ENCODE measurements around the gene NCS1. TPM values are rescaled to one million over a fixed set of nuclear protein-coding genes. Genes with fewer than 3 reads are reported as not detected.

NCS1 gene
- total RNA-seq, 1 experiment from 2014 or later, result 68.7 TPM

DNA sequence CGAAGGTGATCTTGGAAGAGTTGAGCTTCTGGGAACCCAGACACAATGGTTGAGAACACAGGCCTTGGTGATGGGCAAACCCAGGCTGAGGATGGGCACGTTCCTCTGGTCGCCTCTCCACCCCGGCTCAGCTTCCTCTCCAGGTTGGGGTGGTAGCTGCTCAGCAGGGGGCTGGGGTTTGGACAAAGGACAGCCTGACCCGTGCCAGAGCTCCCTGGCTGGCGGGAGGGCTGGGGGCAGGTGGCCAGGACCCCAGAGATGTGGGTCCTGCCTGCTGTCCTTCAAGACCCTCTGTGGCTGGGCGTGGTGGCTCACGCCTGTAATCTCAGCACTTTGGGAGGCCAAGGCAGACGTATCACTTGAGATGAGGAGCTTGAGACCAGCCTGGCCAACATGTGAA lies 25.2 kb downstream of the NCS1 start (continued):
- TF ChIP-seq, protein P1, sequence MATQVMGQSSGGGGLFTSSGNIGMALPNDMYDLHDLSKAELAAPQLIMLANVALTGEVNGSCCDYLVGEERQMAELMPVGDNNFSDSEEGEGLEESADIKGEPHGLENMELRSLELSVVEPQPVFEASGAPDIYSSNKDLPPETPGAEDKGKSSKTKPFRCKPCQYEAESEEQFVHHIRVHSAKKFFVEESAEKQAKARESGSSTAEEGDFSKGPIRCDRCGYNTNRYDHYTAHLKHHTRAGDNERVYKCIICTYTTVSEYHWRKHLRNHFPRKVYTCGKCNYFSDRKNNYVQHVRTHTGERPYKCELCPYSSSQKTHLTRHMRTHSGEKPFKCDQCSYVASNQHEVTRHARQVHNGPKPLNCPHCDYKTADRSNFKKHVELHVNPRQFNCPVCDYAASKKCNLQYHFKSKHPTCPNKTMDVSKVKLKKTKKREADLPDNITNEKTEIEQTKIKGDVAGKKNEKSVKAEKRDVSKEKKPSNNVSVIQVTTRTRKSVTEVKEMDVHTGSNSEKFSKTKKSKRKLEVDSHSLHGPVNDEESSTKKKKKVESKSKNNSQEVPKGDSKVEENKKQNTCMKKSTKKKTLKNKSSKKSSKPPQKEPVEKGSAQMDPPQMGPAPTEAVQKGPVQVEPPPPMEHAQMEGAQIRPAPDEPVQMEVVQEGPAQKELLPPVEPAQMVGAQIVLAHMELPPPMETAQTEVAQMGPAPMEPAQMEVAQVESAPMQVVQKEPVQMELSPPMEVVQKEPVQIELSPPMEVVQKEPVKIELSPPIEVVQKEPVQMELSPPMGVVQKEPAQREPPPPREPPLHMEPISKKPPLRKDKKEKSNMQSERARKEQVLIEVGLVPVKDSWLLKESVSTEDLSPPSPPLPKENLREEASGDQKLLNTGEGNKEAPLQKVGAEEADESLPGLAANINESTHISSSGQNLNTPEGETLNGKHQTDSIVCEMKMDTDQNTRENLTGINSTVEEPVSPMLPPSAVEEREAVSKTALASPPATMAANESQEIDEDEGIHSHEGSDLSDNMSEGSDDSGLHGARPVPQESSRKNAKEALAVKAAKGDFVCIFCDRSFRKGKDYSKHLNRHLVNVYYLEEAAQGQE (IDR thresholded peaks at IDR 0.05; ENCODE audit: low read depth), result no peak
- TF ChIP-seq EGR1 (IDR thresholded peaks at IDR 0.05; ENCODE audit: low read depth), result no peak
- TF ChIP-seq TCF7L2 (IDR thresholded peaks at IDR 0.05; ENCODE audit: borderline replicate concordance, extremely low read depth, insufficient read depth, insufficient read length), result no peak
- TF ChIP-seq RAD21 (IDR thresholded peaks at IDR 0.05; ENCODE audit: low read depth), result no peak

DNA sequence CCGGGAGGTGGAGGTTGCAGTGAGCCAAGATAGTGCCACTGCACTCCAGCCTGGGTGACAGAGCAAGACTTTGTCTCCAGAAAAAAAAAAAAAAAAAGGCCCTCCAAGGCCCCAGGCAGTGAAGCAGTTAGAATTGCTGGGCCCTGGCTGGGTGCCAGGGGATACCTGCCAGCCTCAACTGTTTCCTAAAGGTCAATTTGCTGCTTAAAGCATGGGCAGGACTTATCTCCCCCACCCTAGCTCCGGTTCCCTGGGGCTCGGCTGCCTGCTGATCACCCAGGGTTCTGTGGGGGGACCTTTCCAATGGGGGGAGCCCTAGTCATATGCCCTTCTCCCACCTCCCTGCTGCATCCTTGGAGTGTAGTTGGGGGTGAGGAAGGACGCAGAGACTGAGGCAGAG lies 25.7 kb downstream of the NCS1 start:
- H3K9ac ChIP-seq (ENCODE audit: low read length), result no peak overlapping the region
- BruUV-seq (replicated peaks), result no TSS peak
- ChIA-PET CTCF (no interaction called here), POLR2A (no interaction called here), RAD21 (ENCODE audit: low non-redundant PET in 1 of 2, low total read pairs in 2 of 2, uncharacterized antibody in 2 of 2, unreplicated experiment in 2 of 2) (no interaction called here)
- no peak overlapping the region for H3K4me2 ChIP-seq (ENCODE audit: low read length)
- no peaks in the 10 kb centered on the region for H3K9me2 ChIP-seq (ENCODE audit: insufficient read depth)
- H2AFZ ChIP-seq (ENCODE audit: low read depth, low read length, poor library complexity, severe bottlenecking), result no peak overlapping the region
- no peak overlapping the region for H3K27ac ChIP-seq (ENCODE audit: low read depth, low read length)
- ATAC-seq, result no peak
- peaks cover 74% of the 10 kb centered on the region for H3K79me2 ChIP-seq (ENCODE audit: insufficient read depth, low read length)
- no peaks in the 10 kb centered on the region; the same call in 1 of the 2 replicates for H4K20me1 ChIP-seq (ENCODE audit: insufficient read depth)
- intact Hi-C loops (cut with micrococcal nuclease), result no loop called here
- no peaks in the 10 kb centered on the region for H3K36me3 ChIP-seq (ENCODE audit: control insufficient read depth in 1 of 2, insufficient read depth in 2 of 2, low read length in 2 of 2)
- TF ChIP-seq SIN3A (IDR thresholded peaks at IDR 0.05; ENCODE audit: low read depth), result no peak
- TF ChIP-seq EZH2 (IDR thresholded peaks at IDR 0.05), result no peak
- no peak for TF ChIP-seq ELF1 (IDR thresholded peaks at IDR 0.05; ENCODE audit: borderline replicate concordance, low read depth)
- TF ChIP-seq CBX3 (IDR thresholded peaks at IDR 0.05; ENCODE audit: low read depth), result no peak
- TF ChIP-seq, protein P2, sequence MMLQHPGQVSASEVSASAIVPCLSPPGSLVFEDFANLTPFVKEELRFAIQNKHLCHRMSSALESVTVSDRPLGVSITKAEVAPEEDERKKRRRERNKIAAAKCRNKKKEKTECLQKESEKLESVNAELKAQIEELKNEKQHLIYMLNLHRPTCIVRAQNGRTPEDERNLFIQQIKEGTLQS (IDR thresholded peaks at IDR 0.05), result no peak
- no peak for TF ChIP-seq SP1 (IDR thresholded peaks at IDR 0.05; ENCODE audit: low read depth)
- TF ChIP-seq CEBPB (IDR thresholded peaks at IDR 0.05; ENCODE audit: low read depth), result no peak
- TF ChIP-seq, protein P3, sequence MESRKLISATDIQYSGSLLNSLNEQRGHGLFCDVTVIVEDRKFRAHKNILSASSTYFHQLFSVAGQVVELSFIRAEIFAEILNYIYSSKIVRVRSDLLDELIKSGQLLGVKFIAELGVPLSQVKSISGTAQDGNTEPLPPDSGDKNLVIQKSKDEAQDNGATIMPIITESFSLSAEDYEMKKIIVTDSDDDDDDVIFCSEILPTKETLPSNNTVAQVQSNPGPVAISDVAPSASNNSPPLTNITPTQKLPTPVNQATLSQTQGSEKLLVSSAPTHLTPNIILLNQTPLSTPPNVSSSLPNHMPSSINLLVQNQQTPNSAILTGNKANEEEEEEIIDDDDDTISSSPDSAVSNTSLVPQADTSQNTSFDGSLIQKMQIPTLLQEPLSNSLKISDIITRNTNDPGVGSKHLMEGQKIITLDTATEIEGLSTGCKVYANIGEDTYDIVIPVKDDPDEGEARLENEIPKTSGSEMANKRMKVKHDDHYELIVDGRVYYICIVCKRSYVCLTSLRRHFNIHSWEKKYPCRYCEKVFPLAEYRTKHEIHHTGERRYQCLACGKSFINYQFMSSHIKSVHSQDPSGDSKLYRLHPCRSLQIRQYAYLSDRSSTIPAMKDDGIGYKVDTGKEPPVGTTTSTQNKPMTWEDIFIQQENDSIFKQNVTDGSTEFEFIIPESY (IDR thresholded peaks at IDR 0.05; ENCODE audit: extremely low read depth, insufficient replicate concordance, low read length), result no peak
- TF ChIP-seq JUND (IDR thresholded peaks at IDR 0.05), result no peak
- TF ChIP-seq POLR2A (IDR thresholded peaks at IDR 0.05; ENCODE audit: borderline replicate concordance, extremely low read depth, insufficient read depth, insufficient read length), result no peak
- no peak for TF ChIP-seq TCF7L2 (IDR thresholded peaks at IDR 0.05; ENCODE audit: borderline replicate concordance, extremely low read depth, insufficient read depth, insufficient read length)
- TF ChIP-seq EGR1 (IDR thresholded peaks at IDR 0.05; ENCODE audit: low read depth), result no peak
- no peak for TF ChIP-seq ZFX (IDR thresholded peaks at IDR 0.05)
- TF ChIP-seq SRF (IDR thresholded peaks at IDR 0.05; ENCODE audit: low read depth), result no peak
- TF ChIP-seq FOSL1 (IDR thresholded peaks at IDR 0.05; ENCODE audit: low read depth), result no peak
- H3K4me3 ChIP-seq (replicated peaks in 1 of 2; ENCODE audit: low read depth in 1 of 2, low read length in 2 of 2), result no peak overlapping the region
- no peaks in the 10 kb centered on the region for H3K9me3 ChIP-seq (ENCODE audit: control insufficient read depth in 1 of 2, insufficient read depth in 1 of 2, low read depth in 1 of 2, low read length in 2 of 2)
- no peaks in the 10 kb centered on the region for H3K4me1 ChIP-seq (ENCODE audit: control insufficient read depth in 1 of 2, insufficient read depth in 2 of 2, low read length in 2 of 2)
- no peak for DNase-seq (ENCODE audit: low read depth, low spot score)
- H3K27me3 ChIP-seq (ENCODE audit: insufficient read depth, low read length), result no peaks in the 10 kb centered on the region
